Measurements from ENCODE around the gene ZNF79.

The ZNF79 gene

GRCh38 chr9:127398275-127398647 is 25.9 kb upstream of the ZNF79 start:
- no peak for DNase-seq (ENCODE audit: low spot score)

- no peak for DNase-seq (ENCODE audit: low spot score)
These were observed 25.3 kb upstream of the ZNF79 start for GRCh38 chr9:127398715-127399400.

GRCh38 chr9:127399736-127400269 is 24.4 kb upstream of the ZNF79 start:
- DNase-seq (ENCODE audit: low spot score): no peak

- DNase-seq (ENCODE audit: low spot score): no peak
These were observed 21.6 kb upstream of the ZNF79 start for GRCh38 chr9:127402401-127403090.

- no peak for DNase-seq (ENCODE audit: low spot score)
These were observed 20.5 kb upstream of the ZNF79 start for GRCh38 chr9:127403507-127404192.

GRCh38 chr9:127404631-127405030 is 19.6 kb upstream of the ZNF79 start:
- no peak for DNase-seq (ENCODE audit: low spot score)

- DNase-seq (ENCODE audit: low spot score): no peak
These were observed 18.6 kb upstream of the ZNF79 start for GRCh38 chr9:127405344-127406125.

GRCh38 chr9:127406799-127407491 is 17.2 kb upstream of the ZNF79 start:
- DNase-seq (ENCODE audit: low spot score): no peak

- peak; percentile 97 for DNase-seq (ENCODE audit: low spot score)
These were observed 16.7 kb upstream of the ZNF79 start for GRCh38 chr9:127407492-127407843.

GRCh38 chr9:127411122-127411521 is 13.1 kb upstream of the ZNF79 start:
- no peak for DNase-seq (ENCODE audit: low spot score)

- DNase-seq (ENCODE audit: low spot score): no peak
These were observed 9.0 kb upstream of the ZNF79 start for GRCh38 chr9:127415141-127415540.

- DNase-seq (ENCODE audit: low spot score): no peak
These were observed 8.5 kb upstream of the ZNF79 start for GRCh38 chr9:127415657-127416056.

GRCh38 chr9:127417131-127418036 is 6.8 kb upstream of the ZNF79 start:
- DNase-seq (ENCODE audit: low spot score): no peak

GRCh38 chr9:127418037-127418471 is 6.1 kb upstream of the ZNF79 start:
- no peak for DNase-seq (ENCODE audit: low spot score)

- no peak for DNase-seq (ENCODE audit: low spot score)
These were observed 4.8 kb upstream of the ZNF79 start for GRCh38 chr9:127419348-127419747.

GRCh38 chr9:127421057-127421456 is 3.1 kb upstream of the ZNF79 start:
- no peak for DNase-seq (ENCODE audit: low spot score)

GRCh38 chr9:127422133-127422782 is 1.9 kb upstream of the ZNF79 start:
- DNase-seq (ENCODE audit: low spot score): no peak

GRCh38 chr9:127422787-127423186 is 1.4 kb upstream of the ZNF79 start:
- no peak for DNase-seq (ENCODE audit: low spot score)

GRCh38 chr9:127423476-127423933 is 677 bp upstream of the ZNF79 start:
- no peak for DNase-seq (ENCODE audit: low spot score)

- DNase-seq (ENCODE audit: low spot score): peak; percentile 39
These were observed 456 bp downstream of the ZNF79 start for GRCh38 chr9:127424676-127424999.

All from cerebellar cortex (tissue), 1 donor.